ENCODE data around the gene PDE1C.

DNA sequence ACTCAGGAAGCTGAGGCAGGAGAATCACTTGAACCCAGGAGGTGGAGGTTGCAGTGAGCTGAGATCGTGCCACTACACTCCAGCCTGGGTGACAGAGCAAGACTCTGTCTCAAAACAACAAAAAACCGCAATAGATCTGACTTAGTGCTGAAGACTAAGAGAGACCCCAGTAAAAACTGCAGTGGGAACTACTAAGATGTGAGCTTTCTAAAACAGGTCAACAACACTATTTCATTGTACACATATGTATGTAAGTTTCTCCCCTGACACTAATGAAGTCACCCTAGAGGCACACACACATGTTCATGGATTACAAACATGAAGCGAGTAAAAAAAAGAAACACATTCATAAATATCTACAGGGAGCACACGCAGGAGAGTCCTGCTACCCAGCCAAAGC, 68.3 kb downstream of the PDE1C start:
- TF ChIP-seq, protein P1, sequence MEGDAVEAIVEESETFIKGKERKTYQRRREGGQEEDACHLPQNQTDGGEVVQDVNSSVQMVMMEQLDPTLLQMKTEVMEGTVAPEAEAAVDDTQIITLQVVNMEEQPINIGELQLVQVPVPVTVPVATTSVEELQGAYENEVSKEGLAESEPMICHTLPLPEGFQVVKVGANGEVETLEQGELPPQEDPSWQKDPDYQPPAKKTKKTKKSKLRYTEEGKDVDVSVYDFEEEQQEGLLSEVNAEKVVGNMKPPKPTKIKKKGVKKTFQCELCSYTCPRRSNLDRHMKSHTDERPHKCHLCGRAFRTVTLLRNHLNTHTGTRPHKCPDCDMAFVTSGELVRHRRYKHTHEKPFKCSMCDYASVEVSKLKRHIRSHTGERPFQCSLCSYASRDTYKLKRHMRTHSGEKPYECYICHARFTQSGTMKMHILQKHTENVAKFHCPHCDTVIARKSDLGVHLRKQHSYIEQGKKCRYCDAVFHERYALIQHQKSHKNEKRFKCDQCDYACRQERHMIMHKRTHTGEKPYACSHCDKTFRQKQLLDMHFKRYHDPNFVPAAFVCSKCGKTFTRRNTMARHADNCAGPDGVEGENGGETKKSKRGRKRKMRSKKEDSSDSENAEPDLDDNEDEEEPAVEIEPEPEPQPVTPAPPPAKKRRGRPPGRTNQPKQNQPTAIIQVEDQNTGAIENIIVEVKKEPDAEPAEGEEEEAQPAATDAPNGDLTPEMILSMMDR (conservative IDR thresholded peaks at IDR 0.05; ENCODE audit: low read length), result no peak
- TF ChIP-seq EZH2phosphoT487 (IDR thresholded peaks at IDR 0.05; ENCODE audit: borderline replicate concordance), result no peak
